DMS153 treated with DMSO at 0.1 percent for 48 hours (cell line): ENCODE measurements around the gene FN3KRP.

Experiments used
- DNase-seq: peaks from one replicate; lab custom pipeline; 2025; ENCODE audit not compliant: unreplicated experiment; lab: John Stamatoyannopoulos, UW

FN3KRP gene

GRCh38 chr17:82686366-82687324 is 29.9 kb upstream of the FN3KRP start:
- no peak for DNase-seq

- DNase-seq, result no peak
These were observed 29.1 kb upstream of the FN3KRP start for GRCh38 chr17:82687375-82687861.

DNA sequence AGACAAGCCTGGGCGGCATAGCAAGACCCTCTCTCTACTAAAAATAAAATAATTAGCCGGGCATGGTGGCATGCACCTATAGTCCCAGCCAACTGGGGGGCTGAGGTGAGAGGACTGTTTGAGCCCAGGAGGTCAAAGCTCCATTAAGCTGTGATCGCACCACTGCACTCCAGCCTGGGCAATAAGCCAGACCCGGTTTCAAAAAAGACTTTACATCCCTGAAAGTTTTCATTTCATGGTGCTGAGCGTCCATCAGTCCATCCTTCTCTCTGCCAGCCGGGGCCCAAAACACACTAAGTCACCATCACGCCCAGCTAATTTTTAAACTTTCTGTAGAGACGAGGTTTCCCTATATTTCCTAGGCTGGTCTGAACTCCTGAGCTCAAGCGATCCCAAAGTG is 28.6 kb upstream of the FN3KRP start:
- no peak for DNase-seq

- no peak for DNase-seq
These were observed 27.4 kb upstream of the FN3KRP start for GRCh38 chr17:82689077-82689476.

DNA sequence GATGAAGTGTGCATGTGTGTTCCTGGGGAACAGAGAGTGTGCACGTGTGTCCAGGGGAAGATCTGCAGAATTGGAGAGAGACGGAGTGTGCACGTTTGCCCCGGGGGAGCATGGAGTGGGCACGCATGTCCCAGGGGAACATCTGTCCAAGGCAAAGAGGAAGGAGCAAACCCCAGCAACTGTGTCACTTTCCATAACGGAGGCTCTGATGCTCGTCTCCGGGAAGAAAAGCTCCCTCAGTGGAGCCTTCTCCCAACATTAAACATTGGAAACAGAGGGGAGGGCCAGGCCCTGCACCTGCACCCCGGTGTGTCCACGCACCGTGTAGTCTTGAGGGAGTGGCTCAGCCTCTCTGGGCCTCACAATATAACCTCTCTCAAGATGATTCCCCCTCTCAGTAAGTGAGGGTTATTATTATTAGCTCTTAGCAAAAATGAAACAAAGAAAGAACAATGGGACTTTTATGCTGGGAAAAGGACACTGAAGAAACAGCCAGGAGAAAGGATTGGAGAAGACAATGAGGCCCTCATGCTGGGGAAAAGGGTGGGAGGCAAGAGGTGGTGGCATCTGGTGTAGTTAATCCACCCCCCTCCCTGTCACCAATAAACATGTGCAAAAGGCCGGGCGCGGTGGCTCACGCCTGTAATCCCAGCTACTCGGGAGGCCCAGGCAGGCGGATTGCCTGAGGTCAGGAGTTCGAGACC is 25.6 kb upstream of the FN3KRP start:
- no peak for DNase-seq

DNA sequence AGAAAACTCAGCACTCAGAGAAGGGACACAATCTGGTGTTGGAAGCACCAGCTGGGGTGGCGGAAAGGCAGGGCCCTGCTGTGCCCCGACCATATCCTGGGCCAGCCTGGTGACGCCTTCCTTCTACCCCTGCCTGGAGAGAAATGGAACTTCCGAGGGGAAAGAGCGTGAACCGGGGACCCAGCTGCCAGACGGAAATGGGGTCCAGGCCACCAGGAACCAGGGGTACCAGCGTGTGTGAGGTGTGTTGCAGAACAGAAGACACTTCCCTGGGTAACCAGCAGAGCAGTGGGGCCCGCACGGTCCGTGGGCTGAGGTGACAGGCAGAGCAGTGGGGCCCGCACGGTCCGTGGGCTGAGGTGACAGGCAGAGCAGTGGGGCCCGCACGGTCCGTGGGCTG is 24.8 kb upstream of the FN3KRP start:
- DNase-seq, result no peak

GRCh38 chr17:82692268-82692667 is 24.2 kb upstream of the FN3KRP start:
- no peak for DNase-seq

GRCh38 chr17:82693168-82693867 is 23.2 kb upstream of the FN3KRP start:
- DNase-seq, result no peak

DNA sequence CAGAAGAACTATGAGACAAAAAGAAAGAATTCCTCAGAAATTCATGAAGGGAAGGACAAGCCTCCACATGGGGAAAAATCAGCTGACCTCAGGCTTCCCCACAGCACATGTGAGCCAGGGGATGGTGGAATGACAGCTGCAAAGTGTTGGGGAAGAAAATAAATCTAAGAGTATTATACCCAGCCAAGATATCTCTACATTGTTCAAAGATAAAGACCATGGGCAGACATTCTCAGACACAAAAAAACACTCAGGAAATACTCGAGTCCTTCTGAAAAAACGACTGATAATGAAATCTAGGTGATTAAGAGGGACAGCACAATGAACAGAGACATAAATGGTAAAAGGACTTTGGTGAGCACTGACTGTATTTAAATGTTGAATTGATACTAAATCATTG is 21.9 kb upstream of the FN3KRP start:
- DNase-seq, result no peak

DNA sequence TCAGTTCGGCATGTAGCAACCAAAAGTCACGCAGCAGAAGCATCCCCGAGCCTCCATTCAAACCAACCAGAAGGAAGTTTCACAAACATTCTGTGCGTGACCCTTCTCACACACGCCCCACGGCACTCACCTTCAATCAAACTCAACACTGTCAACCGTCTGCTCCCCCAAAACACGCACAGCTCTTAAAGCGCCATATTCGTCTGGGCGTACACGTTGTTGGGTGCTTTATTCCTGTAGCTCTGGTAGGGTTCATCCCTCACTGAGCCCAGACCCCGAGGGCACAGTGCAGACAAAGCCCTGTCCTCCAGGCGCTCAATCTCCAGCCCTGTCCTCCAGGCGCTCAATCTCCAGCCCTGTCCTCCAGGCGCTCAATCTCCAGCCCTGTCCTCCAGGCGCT is 20.2 kb upstream of the FN3KRP start:
- DNase-seq, result no peak

- no peak for DNase-seq
These were observed 19.3 kb upstream of the FN3KRP start for GRCh38 chr17:82696916-82697807.

- no peak for DNase-seq
These were observed 18.8 kb upstream of the FN3KRP start for GRCh38 chr17:82697808-82698064.

DNA sequence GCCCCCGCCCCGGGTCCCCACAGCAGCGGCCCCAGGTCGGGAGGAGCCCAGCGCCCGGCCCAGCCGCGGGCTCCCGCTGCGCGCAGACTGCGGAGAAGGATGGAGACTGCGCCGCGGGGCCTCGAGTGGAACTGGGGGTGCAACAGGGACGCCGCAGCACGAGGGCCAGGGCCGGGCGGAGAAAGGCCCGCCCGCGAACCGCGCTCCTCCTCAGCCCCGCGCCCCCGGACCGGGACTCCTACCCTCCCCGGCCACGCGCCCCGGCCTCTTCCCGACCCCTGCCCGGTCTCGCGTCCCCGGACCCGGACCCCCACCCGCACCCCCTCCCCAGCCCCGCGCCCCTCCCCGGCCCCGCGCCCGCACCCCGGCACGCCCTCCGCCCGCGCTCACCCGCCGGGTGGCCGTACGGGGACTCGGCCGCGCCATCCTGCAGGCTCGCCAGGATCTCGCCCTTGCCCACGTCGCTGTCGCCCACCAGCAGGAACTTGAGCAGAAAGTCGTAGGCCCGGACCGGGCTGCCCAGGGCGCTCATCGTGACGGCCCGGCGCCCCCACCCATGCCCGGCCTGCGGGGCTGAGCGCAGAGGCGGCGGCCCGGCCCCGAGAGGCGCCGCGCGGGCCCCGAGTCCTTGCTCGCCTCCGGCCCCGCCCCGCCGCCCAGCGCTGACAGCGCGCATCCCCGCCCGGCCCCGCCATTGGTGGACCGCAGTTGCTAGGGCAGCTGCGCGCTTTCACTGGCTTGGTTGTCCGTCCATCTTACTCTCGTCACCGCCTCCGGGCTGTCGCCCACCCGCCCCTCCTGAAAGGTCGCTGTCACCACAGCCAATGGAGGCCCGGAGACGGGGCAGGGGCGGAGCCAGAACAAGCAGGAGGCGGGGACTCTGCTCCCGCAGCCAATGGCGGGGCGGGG is 18.2 kb upstream of the FN3KRP start, which contains the start of gene RAB40B:
TSS of gene RAB40B (minus strand) at position 634 of the 909 bp plus-strand sequence. CDS start at position 532, 102 bp downstream.
- peak; percentile 92 for DNase-seq

GRCh38 chr17:82698974-82699442 is 17.5 kb upstream of the FN3KRP start:
- DNase-seq, result no peak

- no peak for DNase-seq
These were observed 17.0 kb upstream of the FN3KRP start for GRCh38 chr17:82699551-82699950.

GRCh38 chr17:82702231-82702927 is 14.1 kb upstream of the FN3KRP start:
- DNase-seq, result no peak

DNA sequence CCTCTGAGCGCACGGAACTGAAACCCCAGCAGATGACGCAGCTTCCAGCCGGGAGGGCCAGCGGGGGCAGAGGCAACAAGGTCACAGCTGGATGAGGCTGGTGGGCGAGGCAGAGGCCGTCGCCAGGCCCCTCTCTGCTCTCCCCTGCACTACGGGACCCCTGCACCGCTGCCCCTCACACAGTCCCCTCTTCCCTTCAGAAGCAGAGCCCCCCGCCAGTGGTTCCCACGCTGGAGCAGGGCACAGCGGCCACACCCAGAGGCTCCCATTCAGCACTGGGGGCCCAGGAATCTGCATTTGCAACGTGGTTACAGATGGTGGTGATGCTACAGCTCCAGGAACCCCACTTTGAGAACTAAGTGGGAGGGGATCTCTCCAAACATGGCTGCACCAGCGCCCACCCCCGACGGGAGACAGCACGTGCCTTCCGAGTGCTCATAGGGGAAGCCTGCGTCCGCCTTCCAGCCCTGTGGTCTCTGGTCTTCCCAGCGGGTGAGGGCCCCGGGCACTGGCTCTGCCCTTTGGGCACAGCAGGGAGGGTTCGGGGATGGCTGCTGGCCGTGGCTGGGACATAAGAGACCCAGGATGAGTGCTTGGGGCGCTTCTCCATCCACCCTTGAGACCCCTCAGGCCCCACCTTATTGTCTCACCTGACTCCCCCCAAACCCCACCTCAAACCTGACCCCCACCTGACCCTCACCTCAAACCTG is 13.3 kb upstream of the FN3KRP start:
- no peak for DNase-seq
